Activated T-cell treated with anti-CD3 and anti-CD28 coated beads, Interleukin-2, amount 50 U/mL, for 72 hours (primary cell): ENCODE results near the gene PSME3IP1. TPM values are rescaled to one million over a fixed set of nuclear protein-coding genes. Genes with fewer than 3 reads are reported as not detected.

ENCODE experiments used
- ATAC-seq, 2 donors: fragments of 150-1000 bp; cut with Tn5 transposase; replicated peaks in 1 of 2; 2 replicates each; pipeline ENCODE4 v1.10.0; 2021; ENCODE audit warnings: moderate library complexity in 2 of 2, mild to moderate bottlenecking in 1 of 2
- DNase-seq, 2 donors: peaks; one replicate each; pipeline ENCODE4 v3.0.0; 2021 to 2022; ENCODE audit warnings: mixed read lengths in 1 of 2
- H3K27ac Mint-ChIP-seq: one replicate; pipeline ENCODE4 v1.8.0; 2022; ENCODE audit warnings: mild to moderate bottlenecking, moderate library complexity, mixed read lengths
- H3K27me3 Mint-ChIP-seq: one replicate; pipeline ENCODE4 v1.8.0; 2022; ENCODE audit warnings: low read depth, mixed read lengths
- H3K36me3 Mint-ChIP-seq, 2 donors: one replicate each; pipeline ENCODE4 v1.8.0; 2022; ENCODE audit warnings: mixed read lengths in 2 of 2, mild to moderate bottlenecking in 1 of 2; ENCODE audit not compliant: insufficient read depth in 2 of 2
- H3K4me1 Mint-ChIP-seq: one replicate; pipeline ENCODE4 v1.8.0; 2022; ENCODE audit warnings: low read depth, mixed read lengths
- H3K4me3 Mint-ChIP-seq, 2 donors: one replicate each; pipeline ENCODE4 v1.8.0; 2022; ENCODE audit warnings: mild to moderate bottlenecking in 2 of 2, mixed read lengths in 2 of 2, moderate library complexity in 2 of 2
- H3K9me3 Mint-ChIP-seq, 2 donors: one replicate each; pipeline ENCODE4 v1.8.0; 2022; ENCODE audit warnings: mixed read lengths in 2 of 2
- total RNA-seq, 2 donors: library from RNA; stranded (reverse); gene quantifications; one replicate each; pipeline ENCODE4 v1.2.3, GENCODE V29; 2022

Gene PSME3IP1
- total RNA-seq, 2 donors from 2014 or later: 120 to 140 TPM

- H3K36me3 Mint-ChIP-seq: no peaks in the 10 kb centered on the region
- DNase-seq (no peak), ATAC-seq (no peak)
- H3K27me3 Mint-ChIP-seq: no peaks in the 10 kb centered on the region
- no peak overlapping the region for H3K27ac Mint-ChIP-seq
- H3K4me1 Mint-ChIP-seq: peaks cover 45% of the 10 kb centered on the region
- H3K9me3 Mint-ChIP-seq: no peaks in the 10 kb centered on the region
- no peak overlapping the region for H3K4me3 Mint-ChIP-seq
Observed at GRCh38 chr16:57143149-57143921, 42.5 kb downstream of the PSME3IP1 start.

DNA sequence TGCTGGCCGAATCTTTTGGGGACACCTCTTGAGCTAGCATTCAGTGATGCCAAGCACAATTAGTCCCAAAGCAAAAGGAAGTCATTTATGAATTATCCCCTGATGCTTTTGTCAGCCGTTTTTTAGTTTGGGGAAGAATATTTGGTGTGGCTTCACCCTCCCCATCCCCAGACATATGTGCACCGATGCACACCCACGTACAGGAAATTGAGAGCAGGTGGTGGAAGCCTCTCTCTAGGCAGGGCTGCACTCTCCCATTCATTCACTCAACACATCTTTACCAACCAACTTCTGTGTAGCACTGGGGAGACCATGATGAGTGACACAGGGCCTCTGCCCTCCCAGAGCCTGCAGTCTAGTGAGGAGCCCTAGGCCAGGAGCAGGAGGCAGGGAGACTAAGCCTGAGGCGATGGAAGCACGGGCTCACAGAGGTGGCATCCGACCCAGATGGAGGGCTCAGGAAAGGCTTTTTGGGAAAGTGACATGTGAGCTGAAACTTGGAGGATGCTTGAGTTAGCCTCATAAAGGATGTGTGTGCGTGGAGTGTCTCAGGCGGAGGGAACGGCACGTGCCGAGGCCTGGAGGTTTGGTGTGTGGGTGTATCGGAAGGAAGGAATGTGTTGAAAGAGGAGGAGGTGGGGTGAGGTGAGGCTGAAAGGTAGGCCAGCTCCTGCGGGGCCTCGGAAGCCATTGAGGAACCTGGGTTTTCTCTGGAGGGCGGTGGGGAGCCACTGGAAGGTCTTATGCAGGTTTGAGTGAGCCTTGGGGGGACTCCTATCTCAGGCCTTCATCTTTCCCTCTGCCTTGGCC, 43.8 kb downstream of the PSME3IP1 start:
- ATAC-seq (peak; percentile 62 to 68), DNase-seq (no peak)
- Mint-ChIP-seq H3K27me3 (no peaks in the 10 kb centered on the region), H3K4me1 (peaks cover 40% of the 10 kb centered on the region), H3K4me3 (peak overlapping the region; percentile 31 to 42), H3K9me3 (no peaks in the 10 kb centered on the region), H3K36me3 (no peaks in the 10 kb centered on the region), H3K27ac (peak overlapping the region; percentile 78)

- H3K36me3 Mint-ChIP-seq: no peaks in the 10 kb centered on the region
- peaks cover 40% of the 10 kb centered on the region for H3K4me1 Mint-ChIP-seq
- no peaks in the 10 kb centered on the region for H3K9me3 Mint-ChIP-seq
- no peak for DNase-seq
- H3K27me3 Mint-ChIP-seq: no peaks in the 10 kb centered on the region
- H3K27ac Mint-ChIP-seq: no peak overlapping the region
- ATAC-seq: peak; percentile 4 to 10
- no peak overlapping the region for H3K4me3 Mint-ChIP-seq
Observed at GRCh38 chr16:57140931-57141668, 44.7 kb downstream of the PSME3IP1 start.

DNA sequence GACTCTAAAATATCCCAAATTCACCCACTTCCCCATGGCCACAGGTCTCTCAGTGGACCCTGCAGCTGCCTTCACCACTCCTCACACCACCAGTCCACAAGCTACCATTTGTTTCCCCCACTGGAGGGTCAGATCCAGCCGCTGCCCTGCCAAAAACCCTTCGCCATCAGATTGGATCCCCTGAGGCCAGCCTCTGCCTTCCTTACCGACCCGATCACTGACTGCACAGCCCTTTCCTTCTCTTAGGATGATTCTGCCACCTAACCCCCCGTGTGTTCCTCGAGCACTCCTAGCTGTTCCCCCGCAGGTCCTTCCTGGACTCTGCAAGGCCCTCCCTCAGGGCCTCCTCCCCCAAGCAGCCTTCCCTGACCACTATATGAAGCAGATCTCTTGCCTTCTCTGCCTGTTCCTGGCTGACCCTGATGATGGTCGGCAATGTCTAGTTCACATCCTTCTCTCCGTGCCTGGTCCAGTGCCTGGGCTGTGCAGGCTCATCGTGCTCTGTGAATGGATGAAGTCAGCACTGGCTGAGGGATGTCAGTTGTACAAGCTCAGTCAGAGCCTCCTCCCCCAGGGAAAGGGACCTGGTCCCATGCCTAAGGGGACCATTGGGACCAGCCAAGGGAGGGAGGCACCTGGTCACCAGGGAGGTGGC, 47.4 kb downstream of the PSME3IP1 start:
- DNase-seq (no peak), ATAC-seq (no peak)
- peaks cover 48% of the 10 kb centered on the region for H3K4me1 Mint-ChIP-seq
- H3K9me3 Mint-ChIP-seq: no peaks in the 10 kb centered on the region
- H3K27me3 Mint-ChIP-seq: no peaks in the 10 kb centered on the region
- H3K27ac Mint-ChIP-seq: no peak overlapping the region
- no peak overlapping the region for H3K4me3 Mint-ChIP-seq
- H3K36me3 Mint-ChIP-seq: no peaks in the 10 kb centered on the region

GRCh38 chr16:57137566-57138273, 48.1 kb downstream of the PSME3IP1 start:
- Mint-ChIP-seq H3K9me3 (no peaks in the 10 kb centered on the region), H3K4me3 (no peak overlapping the region), H3K4me1 (peaks cover 47% of the 10 kb centered on the region), H3K27me3 (no peaks in the 10 kb centered on the region), H3K27ac (no peak overlapping the region), H3K36me3 (no peaks in the 10 kb centered on the region)
- ATAC-seq (no peak), DNase-seq (no peak)

DNA sequence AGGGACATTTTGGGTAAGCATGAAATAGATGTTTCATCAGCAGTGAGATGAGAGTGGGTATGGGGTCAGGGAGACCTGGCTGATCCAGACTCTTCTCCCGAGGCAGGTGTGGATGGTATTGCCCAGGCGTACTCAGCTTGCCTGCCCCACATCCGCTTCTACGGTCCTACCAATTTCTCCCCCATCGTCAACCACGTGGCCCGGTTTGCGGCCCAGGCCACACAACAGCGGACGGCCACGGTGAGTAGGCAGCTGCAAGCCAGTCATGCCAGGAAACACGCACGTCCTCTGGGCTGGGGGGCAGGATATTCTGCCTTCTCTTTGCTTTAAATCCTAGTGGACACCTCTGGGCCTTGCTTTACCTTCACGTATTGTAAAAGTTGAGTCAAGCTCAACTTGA, 48.8 kb downstream of the PSME3IP1 start:
- H3K4me1 Mint-ChIP-seq: peaks cover 47% of the 10 kb centered on the region
- no peak overlapping the region for H3K4me3 Mint-ChIP-seq
- DNase-seq (no peak), ATAC-seq (no peak)
- no peaks in the 10 kb centered on the region for H3K27me3 Mint-ChIP-seq
- H3K9me3 Mint-ChIP-seq: no peaks in the 10 kb centered on the region
- H3K27ac Mint-ChIP-seq: no peak overlapping the region
- no peaks in the 10 kb centered on the region for H3K36me3 Mint-ChIP-seq

GRCh38 chr16:57134982-57135381, 50.9 kb downstream of the PSME3IP1 start:
- no peaks in the 10 kb centered on the region for H3K36me3 Mint-ChIP-seq
- H3K9me3 Mint-ChIP-seq: no peaks in the 10 kb centered on the region
- no peaks in the 10 kb centered on the region for H3K27me3 Mint-ChIP-seq
- ATAC-seq (peak; percentile 57 to 60), DNase-seq (peak in 1 of 2 donors; percentile 40)
- H3K27ac Mint-ChIP-seq: peak overlapping the region; percentile 92
- peak overlapping the region; percentile 70 to 77 for H3K4me3 Mint-ChIP-seq
- H3K4me1 Mint-ChIP-seq: peaks cover 60% of the 10 kb centered on the region

GRCh38 chr16:57133886-57134285, 52.0 kb downstream of the PSME3IP1 start:
- no peaks in the 10 kb centered on the region for H3K9me3 Mint-ChIP-seq
- H3K36me3 Mint-ChIP-seq: no peaks in the 10 kb centered on the region
- ATAC-seq (peak; percentile 28 to 59), DNase-seq (peak in 1 of 2 donors; percentile 48)
- H3K27ac Mint-ChIP-seq: peak overlapping the region; percentile 92
- H3K27me3 Mint-ChIP-seq: no peaks in the 10 kb centered on the region
- H3K4me1 Mint-ChIP-seq: peaks cover 65% of the 10 kb centered on the region
- H3K4me3 Mint-ChIP-seq: peak overlapping the region; percentile 57 to 77

DNA sequence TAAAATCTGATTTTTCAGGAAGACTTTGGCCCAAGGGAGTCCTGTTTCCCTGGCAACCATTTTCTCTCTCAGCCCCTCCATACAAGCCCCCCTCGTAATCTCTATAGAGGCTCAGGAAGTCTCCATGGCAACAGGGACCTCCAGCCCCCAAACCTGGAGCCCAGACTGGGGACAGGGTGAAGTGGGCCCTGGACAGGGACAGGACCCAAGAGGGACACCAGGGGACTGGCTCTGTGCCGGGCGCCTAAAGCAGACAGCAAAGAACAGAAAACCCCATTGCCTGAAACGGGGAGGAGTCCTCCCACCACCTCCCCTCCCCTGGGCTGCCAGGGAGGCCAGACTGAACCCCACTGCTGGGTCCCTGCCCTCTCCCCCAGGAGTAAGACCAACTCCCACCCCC, 52.8 kb downstream of the PSME3IP1 start:
- Mint-ChIP-seq H3K27me3 (no peaks in the 10 kb centered on the region), H3K4me1 (peaks cover 74% of the 10 kb centered on the region), H3K9me3 (no peaks in the 10 kb centered on the region), H3K4me3 (no peak overlapping the region), H3K27ac (no peak overlapping the region), H3K36me3 (no peaks in the 10 kb centered on the region)
- ATAC-seq (no peak), DNase-seq (no peak)

DNA sequence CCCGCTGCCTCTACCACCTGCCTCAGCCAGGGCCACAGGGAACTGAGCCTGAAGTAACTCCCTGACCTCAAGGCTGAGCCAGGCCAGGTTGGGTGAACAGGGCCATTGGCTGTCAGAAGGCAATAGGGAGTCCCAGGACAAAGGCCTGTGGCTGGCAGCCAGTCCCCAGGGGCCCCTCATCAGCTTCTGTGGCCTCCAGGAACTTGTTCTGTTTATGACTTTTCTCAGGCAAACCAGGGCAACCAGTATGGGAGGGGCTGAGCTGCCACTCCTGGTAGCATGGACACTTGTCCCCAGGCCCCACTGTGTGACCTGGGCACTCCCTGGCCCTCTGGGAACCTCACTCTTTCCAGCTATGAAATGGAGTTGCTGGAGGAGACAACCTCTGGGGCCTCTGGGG, 53.4 kb downstream of the PSME3IP1 start:
- H3K4me3 Mint-ChIP-seq: peak overlapping the region; percentile 34 to 46
- no peaks in the 10 kb centered on the region for H3K9me3 Mint-ChIP-seq
- H3K27me3 Mint-ChIP-seq: no peaks in the 10 kb centered on the region
- no peaks in the 10 kb centered on the region for H3K36me3 Mint-ChIP-seq
- no peak for ATAC-seq
- DNase-seq: no peak
- peaks cover 79% of the 10 kb centered on the region for H3K4me1 Mint-ChIP-seq
- H3K27ac Mint-ChIP-seq: no peak overlapping the region

DNA sequence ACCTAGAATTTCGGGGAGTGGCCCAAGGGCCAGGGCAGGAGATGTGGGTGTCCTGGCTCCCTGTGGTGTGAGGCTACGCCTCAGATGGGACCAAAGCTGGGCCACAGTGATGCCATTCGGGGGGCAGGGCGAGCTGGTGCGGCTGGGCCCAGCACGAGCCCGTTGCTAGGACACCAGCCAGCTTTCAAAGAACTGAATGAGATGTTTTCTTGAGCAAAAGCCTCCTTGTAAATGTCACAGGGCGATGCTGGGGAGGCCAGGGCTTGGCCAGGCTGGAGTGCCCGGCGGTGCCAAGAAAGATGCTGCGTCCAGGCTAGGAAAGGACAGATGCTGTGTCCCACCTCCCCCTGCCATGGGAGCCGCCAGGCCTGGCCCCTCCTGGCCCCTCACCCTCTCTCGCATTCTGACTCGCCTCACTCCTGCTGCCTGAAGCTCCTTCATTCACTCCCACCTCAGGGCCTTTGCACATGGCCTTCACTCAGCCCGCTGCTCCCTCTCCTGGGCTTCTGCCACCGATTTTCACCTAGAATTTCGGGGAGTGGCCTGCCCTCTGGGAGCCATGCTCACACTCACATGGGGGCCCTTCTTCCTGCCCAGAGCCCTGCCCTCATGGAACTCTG, 54.4 kb downstream of the PSME3IP1 start:
- Mint-ChIP-seq H3K36me3 (no peaks in the 10 kb centered on the region), H3K27me3 (no peaks in the 10 kb centered on the region), H3K9me3 (no peaks in the 10 kb centered on the region), H3K4me1 (peaks cover 89% of the 10 kb centered on the region), H3K27ac (peak overlapping the region; percentile 82), H3K4me3 (peak overlapping the region; percentile 10 to 63)
- DNase-seq (no peak), ATAC-seq (no peak)

GRCh38 chr16:57130950-57131321, 54.9 kb downstream of the PSME3IP1 start:
- Mint-ChIP-seq H3K4me3 (peak overlapping the region in 1 of 2 donors; percentile 63), H3K4me1 (peaks cover 95% of the 10 kb centered on the region), H3K36me3 (no peaks in the 10 kb centered on the region), H3K9me3 (no peaks in the 10 kb centered on the region), H3K27me3 (no peaks in the 10 kb centered on the region), H3K27ac (no peak overlapping the region)
- no peak for DNase-seq
- no peak for ATAC-seq
